HFFc6 (cell line): ENCODE measurements around the gene HYPK. TPM values are rescaled to one million over a fixed set of nuclear protein-coding genes. Genes with fewer than 3 reads are reported as not detected.
"Not testable (repeated sequence)": the region's sequence is repeated elsewhere in the genome, so short reads cannot be mapped to it uniquely, and the experiment has no call there.

ENCODE experiments used
- DNase-seq: peaks from one replicate; pipeline ENCODE4 v3.0.0-alpha.2; 2018
- H3K27ac Mint-ChIP-seq: 2 replicates; pipeline ENCODE4 v1.8.0; 2020; ENCODE audit warnings: mild to moderate bottlenecking, mixed read lengths
- H3K27me3 Mint-ChIP-seq: 2 replicates; pipeline ENCODE4 v1.8.0; 2021; ENCODE audit warnings: mild to moderate bottlenecking, moderate library complexity, mixed read lengths; ENCODE audit not compliant: insufficient read depth
- H3K36me3 Mint-ChIP-seq: 2 replicates; pipeline ENCODE4 v1.8.0; 2021; ENCODE audit warnings: low read depth, mixed read lengths
- H3K4me1 Mint-ChIP-seq: 2 replicates; pipeline ENCODE4 v1.8.0; 2020; ENCODE audit warnings: low read depth, mixed read lengths
- H3K4me3 Mint-ChIP-seq: 2 replicates; pipeline ENCODE4 v1.8.0; 2020; ENCODE audit warnings: mild to moderate bottlenecking, moderate library complexity, mixed read lengths
- H3K9me3 Mint-ChIP-seq: 2 replicates; pipeline ENCODE4 v1.8.0; 2020; ENCODE audit warnings: mild to moderate bottlenecking, mixed read lengths
- CTCF ChIP-seq: fragments of 200-600 bp; sonication (generic); IDR thresholded peaks from 2 replicates; pipeline ENCODE4 v1.5.0; 2021; ENCODE audit warnings: antibody characterized with exemption, mild to moderate bottlenecking
- total RNA-seq, 6 experiments: library from RNA; stranded (reverse); fragmentation: NEBNext Ultra II Directional; extraction: Animal tissue kit (Norgen Biotek cat#: 25700); gene quantifications; 2 replicates in 1 of 6; 3 replicates in 5 of 6; pipeline ENCODE4 v1.2.3, GENCODE V29; 2021

The HYPK gene
- total RNA-seq, 6 experiments from 2014 or later: 12.3 to 33.8 (median 19.3) TPM

GRCh38 chr15:43808960-43809678, 8.7 kb downstream of the HYPK start:
- DNase-seq: no peak
- no peak overlapping the region for H3K27ac Mint-ChIP-seq
- H3K4me3 Mint-ChIP-seq: no peak overlapping the region
- H3K9me3 Mint-ChIP-seq: no peaks in the 10 kb centered on the region
- peaks cover 4% of the 10 kb centered on the region; the same call in 1 of the 2 replicates for H3K4me1 Mint-ChIP-seq
- H3K36me3 Mint-ChIP-seq: peaks cover 49% of the 10 kb centered on the region
- TF ChIP-seq CTCF: no peak
- H3K27me3 Mint-ChIP-seq: no peaks in the 10 kb centered on the region; the same call in 1 of the 2 replicates

GRCh38 chr15:43815064-43815463, 14.7 kb downstream of the HYPK start:
- not testable (repeated sequence) for H3K27me3 Mint-ChIP-seq, H3K4me3 Mint-ChIP-seq, H3K9me3 Mint-ChIP-seq, DNase-seq, H3K27ac Mint-ChIP-seq, H3K4me1 Mint-ChIP-seq
- H3K36me3 Mint-ChIP-seq: peaks cover 32% of the 10 kb centered on the region

GRCh38 chr15:43821505-43821904, 21.1 kb downstream of the HYPK start:
- DNase-seq: no peak
- peaks cover 17% of the 10 kb centered on the region for H3K4me1 Mint-ChIP-seq
- TF ChIP-seq CTCF: no peak
- peak overlapping the region; percentile 17; the same call in 1 of the 2 replicates for H3K27ac Mint-ChIP-seq
- no peak overlapping the region for H3K4me3 Mint-ChIP-seq
- H3K36me3 Mint-ChIP-seq: peaks cover 14% of the 10 kb centered on the region
- no peaks in the 10 kb centered on the region; the same call in none of the 2 replicates for H3K27me3 Mint-ChIP-seq
- H3K9me3 Mint-ChIP-seq: peaks cover 4% of the 10 kb centered on the region

- no peak for TF ChIP-seq CTCF
- Mint-ChIP-seq H3K27ac (peak within 1 kb of the TSS; percentile 98), H3K4me3 (peak within 1 kb of the TSS; percentile 96), H3K36me3 (peaks cover 14% of the 10 kb centered on the region), H3K27me3 (no peaks in the 10 kb centered on the region; the same call in none of the 2 replicates), H3K4me1 (peaks cover 43% of the 10 kb centered on the region), H3K9me3 (peaks cover 4% of the 10 kb centered on the region)
- peak; percentile 95 for DNase-seq
Measured at GRCh38 chr15:43824302-43825246, 24.2 kb downstream of the HYPK start, which contains the start of gene MFAP1. TSS of gene MFAP1 (minus strand) at chr15:43824690. CDS start at chr15:43824569, 121 bp downstream.

GRCh38 chr15:43825305-43825704, 24.9 kb downstream of the HYPK start:
- H3K9me3 Mint-ChIP-seq, H3K27ac Mint-ChIP-seq, DNase-seq, H3K27me3 Mint-ChIP-seq, H3K4me3 Mint-ChIP-seq: not testable (repeated sequence)
- peaks cover 18% of the 10 kb centered on the region for H3K36me3 Mint-ChIP-seq
- peaks cover 43% of the 10 kb centered on the region for H3K4me1 Mint-ChIP-seq

GRCh38 chr15:43826029-43826507, 25.7 kb downstream of the HYPK start:
- Mint-ChIP-seq H3K4me3 (peak overlapping the region; percentile 87), H3K27me3 (no peaks in the 10 kb centered on the region; the same call in none of the 2 replicates), H3K4me1 (peaks cover 43% of the 10 kb centered on the region), H3K27ac (peak overlapping the region; percentile 82; the same call in 1 of the 2 replicates), H3K9me3 (peaks cover 4% of the 10 kb centered on the region), H3K36me3 (peaks cover 18% of the 10 kb centered on the region)
- no peak for DNase-seq
- no peak for TF ChIP-seq CTCF
